Endothelial cell (in vitro differentiated cells): ENCODE data around the gene WTIP. TPM values are rescaled to one million over a fixed set of nuclear protein-coding genes. Genes with fewer than 3 reads are reported as not detected.

Experiments
- DNase-seq: peaks from one replicate; pipeline ENCODE4 v3.0.0; 2021; ENCODE audit warnings: low spot score
- H3K27ac Mint-ChIP-seq: one replicate; pipeline ENCODE4 v1.8.0; 2021; ENCODE audit warnings: mixed read lengths, inconsistent platforms; ENCODE audit not compliant: unreplicated experiment
- H3K27me3 Mint-ChIP-seq: one replicate; pipeline ENCODE4 v1.8.0; 2021; ENCODE audit warnings: mild to moderate bottlenecking, moderate library complexity, mixed read lengths, inconsistent platforms; ENCODE audit not compliant: unreplicated experiment
- H3K36me3 Mint-ChIP-seq: one replicate; pipeline ENCODE4 v1.8.0; 2021; ENCODE audit warnings: mild to moderate bottlenecking, low read depth, mixed read lengths, inconsistent platforms; ENCODE audit not compliant: unreplicated experiment
- H3K4me1 Mint-ChIP-seq: one replicate; pipeline ENCODE4 v1.8.0; 2021; ENCODE audit warnings: mild to moderate bottlenecking, mixed read lengths, inconsistent platforms; ENCODE audit not compliant: unreplicated experiment
- H3K4me3 Mint-ChIP-seq: one replicate; pipeline ENCODE4 v1.8.0; 2021; ENCODE audit warnings: mild to moderate bottlenecking, mixed read lengths, inconsistent platforms; ENCODE audit not compliant: unreplicated experiment
- H3K9me3 Mint-ChIP-seq: one replicate; pipeline ENCODE4 v1.8.0; 2021; ENCODE audit warnings: mixed read lengths, inconsistent platforms; ENCODE audit not compliant: unreplicated experiment
- total RNA-seq: library from RNA; stranded (reverse); fragmentation: NEBNext Ultra II Directional; extraction: Animal tissue kit (Norgen Biotek cat#: 25700); gene quantifications from one replicate; pipeline ENCODE4 v1.2.1, GENCODE V29; 2021; ENCODE audit not compliant: unreplicated experiment
- TF ChIP-seq, protein P1 (sequence below): fragments of 200-600 bp; sonication (generic); IDR thresholded peaks from one replicate; pipeline ENCODE4 v1.5.0; 2021; ENCODE audit warnings: antibody characterized with exemption; ENCODE audit not compliant: unreplicated experiment

The WTIP gene
- total RNA-seq, 1 donor from 2014 or later = 17.6 TPM

DNA sequence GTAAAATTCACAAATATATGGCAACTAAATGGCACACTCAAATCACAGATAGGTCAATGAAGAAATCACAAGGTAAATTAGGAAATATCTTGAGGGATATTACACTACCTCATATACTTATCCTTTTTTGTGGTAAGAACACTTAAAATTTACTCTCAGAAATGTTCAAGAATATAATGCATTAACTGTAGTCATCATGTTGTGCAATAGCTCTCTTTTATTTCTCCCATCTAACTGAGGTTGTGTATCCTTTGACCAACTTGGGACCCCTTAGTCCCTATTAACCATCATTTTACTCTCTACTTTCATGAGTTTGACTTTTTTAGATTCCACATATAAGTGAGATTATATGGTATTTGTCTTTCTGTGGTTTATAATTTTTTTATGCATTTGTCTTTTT, 52.6 kb downstream of the WTIP start:
- Mint-ChIP-seq H3K9me3 (no peaks in the 10 kb centered on the region), H3K4me1 (no peaks in the 10 kb centered on the region), H3K27me3 (peaks cover 1% of the 10 kb centered on the region), H3K4me3 (no peak overlapping the region), H3K36me3 (no peaks in the 10 kb centered on the region), H3K27ac (no peak overlapping the region)
- DNase-seq = no peak
- TF ChIP-seq, protein P1, sequence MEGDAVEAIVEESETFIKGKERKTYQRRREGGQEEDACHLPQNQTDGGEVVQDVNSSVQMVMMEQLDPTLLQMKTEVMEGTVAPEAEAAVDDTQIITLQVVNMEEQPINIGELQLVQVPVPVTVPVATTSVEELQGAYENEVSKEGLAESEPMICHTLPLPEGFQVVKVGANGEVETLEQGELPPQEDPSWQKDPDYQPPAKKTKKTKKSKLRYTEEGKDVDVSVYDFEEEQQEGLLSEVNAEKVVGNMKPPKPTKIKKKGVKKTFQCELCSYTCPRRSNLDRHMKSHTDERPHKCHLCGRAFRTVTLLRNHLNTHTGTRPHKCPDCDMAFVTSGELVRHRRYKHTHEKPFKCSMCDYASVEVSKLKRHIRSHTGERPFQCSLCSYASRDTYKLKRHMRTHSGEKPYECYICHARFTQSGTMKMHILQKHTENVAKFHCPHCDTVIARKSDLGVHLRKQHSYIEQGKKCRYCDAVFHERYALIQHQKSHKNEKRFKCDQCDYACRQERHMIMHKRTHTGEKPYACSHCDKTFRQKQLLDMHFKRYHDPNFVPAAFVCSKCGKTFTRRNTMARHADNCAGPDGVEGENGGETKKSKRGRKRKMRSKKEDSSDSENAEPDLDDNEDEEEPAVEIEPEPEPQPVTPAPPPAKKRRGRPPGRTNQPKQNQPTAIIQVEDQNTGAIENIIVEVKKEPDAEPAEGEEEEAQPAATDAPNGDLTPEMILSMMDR = no peak

DNA sequence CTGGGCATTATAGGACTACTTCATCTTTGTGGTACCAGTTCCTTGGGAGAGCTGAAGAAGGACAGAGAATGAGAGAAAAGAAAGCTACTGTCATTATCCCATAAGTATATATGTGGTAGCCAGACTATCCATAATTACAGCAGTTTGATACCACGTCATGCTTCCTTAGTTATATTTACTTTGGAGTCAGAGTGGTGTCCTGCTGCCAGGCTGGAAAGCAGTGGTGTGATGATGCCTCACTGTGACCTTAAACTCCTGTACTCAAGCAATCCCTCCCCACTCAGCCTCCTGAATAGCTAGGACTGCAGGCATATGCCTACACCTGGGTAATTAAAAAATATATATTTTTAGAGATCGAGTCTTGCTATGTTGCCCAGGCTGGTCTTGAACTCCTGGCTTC, 57.8 kb downstream of the WTIP start:
- DNase-seq = no peak
- no peaks in the 10 kb centered on the region for H3K27me3 Mint-ChIP-seq
- TF ChIP-seq, protein P1 = no peak
- no peaks in the 10 kb centered on the region for H3K9me3 Mint-ChIP-seq
- H3K27ac Mint-ChIP-seq = no peak overlapping the region
- no peaks in the 10 kb centered on the region for H3K4me1 Mint-ChIP-seq
- H3K36me3 Mint-ChIP-seq = no peaks in the 10 kb centered on the region
- H3K4me3 Mint-ChIP-seq = no peak overlapping the region

DNA sequence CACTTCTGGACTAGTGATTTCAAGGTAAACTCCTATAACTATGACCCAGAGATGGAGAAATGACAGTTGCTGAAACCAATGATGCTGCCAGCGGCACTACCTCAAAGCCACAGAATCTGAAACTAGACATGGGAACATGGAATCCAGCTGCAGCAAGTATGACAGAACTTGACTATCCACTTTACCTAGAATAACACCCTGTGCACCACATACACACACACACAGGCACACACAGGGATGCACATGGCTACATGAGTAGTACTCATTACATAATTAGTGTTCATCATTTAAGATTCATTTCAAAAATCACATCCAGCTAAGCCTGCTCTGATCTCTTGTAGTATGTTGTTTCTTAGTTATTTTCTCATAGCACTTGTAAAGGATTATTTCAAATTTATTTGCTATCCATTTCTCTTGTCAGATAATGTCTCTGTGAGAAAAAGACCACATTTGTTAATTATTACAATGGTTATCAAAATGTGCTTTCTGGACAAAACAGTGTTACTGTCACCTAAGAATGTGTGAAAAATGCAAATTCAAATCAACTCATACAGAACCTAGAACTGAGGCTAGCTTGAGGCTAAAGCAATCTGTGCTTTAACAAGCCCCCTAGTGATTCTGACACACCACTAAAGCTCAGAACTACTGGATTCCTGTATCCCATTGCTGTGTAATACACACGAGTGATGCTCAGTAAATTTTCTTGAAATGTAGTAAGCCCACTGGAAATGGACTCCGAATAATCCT, 59.4 kb downstream of the WTIP start:
- H3K27ac Mint-ChIP-seq = no peak overlapping the region
- no peaks in the 10 kb centered on the region for H3K36me3 Mint-ChIP-seq
- H3K9me3 Mint-ChIP-seq = no peaks in the 10 kb centered on the region
- no peak for DNase-seq
- TF ChIP-seq, protein P1 = no peak
- no peak overlapping the region for H3K4me3 Mint-ChIP-seq
- H3K4me1 Mint-ChIP-seq = no peaks in the 10 kb centered on the region
- H3K27me3 Mint-ChIP-seq = no peaks in the 10 kb centered on the region

DNA sequence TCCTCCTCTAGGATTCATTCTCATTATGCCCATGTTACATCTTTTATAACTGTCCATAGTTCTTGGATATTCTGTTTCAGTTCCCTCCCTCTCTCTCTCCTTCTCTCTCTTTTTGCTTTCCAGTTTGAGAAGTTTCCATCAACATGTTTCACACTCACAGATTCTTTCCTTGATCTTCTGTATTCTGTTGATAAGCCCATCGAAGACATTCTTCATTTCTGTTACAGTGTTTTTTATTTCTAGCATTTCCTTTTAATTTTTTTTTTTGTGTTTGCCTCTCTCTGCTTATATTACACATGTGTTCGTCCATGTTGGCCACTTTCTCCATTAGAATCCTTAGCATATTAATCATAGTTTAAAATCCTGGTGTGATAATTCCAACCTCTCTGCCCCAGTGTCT, 68.3 kb downstream of the WTIP start:
- DNase-seq = no peak
- peaks cover 13% of the 10 kb centered on the region for H3K4me1 Mint-ChIP-seq
- H3K27me3 Mint-ChIP-seq = peaks cover 1% of the 10 kb centered on the region
- TF ChIP-seq, protein P1 = no peak
- no peak overlapping the region for H3K27ac Mint-ChIP-seq
- no peaks in the 10 kb centered on the region for H3K9me3 Mint-ChIP-seq
- H3K36me3 Mint-ChIP-seq = no peaks in the 10 kb centered on the region
- H3K4me3 Mint-ChIP-seq = no peak overlapping the region

DNA sequence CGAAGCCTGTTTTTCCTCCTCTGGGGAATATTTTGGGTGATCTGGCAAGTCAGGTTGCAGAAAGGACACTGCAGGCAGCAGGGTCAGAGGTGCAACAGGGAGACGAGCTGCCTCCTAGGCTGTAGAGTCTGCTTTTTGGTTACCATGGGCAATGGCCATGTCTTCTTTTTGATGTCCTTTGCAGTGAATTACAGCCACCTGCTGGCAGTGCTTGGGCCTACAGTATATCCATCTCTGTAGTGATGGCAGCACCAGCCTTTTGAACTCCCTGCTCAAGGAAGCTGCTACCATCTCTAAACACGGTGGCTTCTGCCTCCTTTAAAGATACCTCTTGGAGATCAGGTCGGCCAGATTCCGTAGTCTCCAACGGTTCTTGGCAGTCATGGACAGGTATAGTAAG, 73.9 kb downstream of the WTIP start:
- H3K9me3 Mint-ChIP-seq = no peaks in the 10 kb centered on the region
- peaks cover 2% of the 10 kb centered on the region for H3K27me3 Mint-ChIP-seq

More for the DNA sequence above, 73.9 kb downstream of the WTIP start:
- Mint-ChIP-seq H3K4me3 (no peak overlapping the region), H3K27ac (no peak overlapping the region), H3K4me1 (peaks cover 23% of the 10 kb centered on the region), H3K36me3 (no peaks in the 10 kb centered on the region)
- DNase-seq = no peak
- TF ChIP-seq, protein P1 = peak; percentile 30
